ENCODE measurements around the gene ABCG1.

Gene ABCG1

GRCh38 chr21:42251654-42252324 lies 32.8 kb downstream of the ABCG1 start:
- Histone ChIP-seq H3K9ac (ENCODE audit: low read depth in 1 of 2, low read length in 2 of 2) (no peak overlapping the region), H3K4me1 (ENCODE audit: control insufficient read depth in 2 of 2, insufficient read depth in 2 of 2, low read length in 2 of 2) (peaks cover 9 to 11% of the 10 kb centered on the region in 2 donors), H3K36me3 (ENCODE audit: control insufficient read depth in 2 of 2, insufficient read depth in 2 of 2, low read length in 2 of 2) (no peaks in the 10 kb centered on the region), H3K27ac (ENCODE audit: low read depth in 2 of 2, low read length in 2 of 2) (no peak overlapping the region), H3K27me3 (ENCODE audit: control insufficient read depth in 2 of 2, insufficient read depth in 2 of 2, low read length in 2 of 2) (no peaks in the 10 kb centered on the region), H3K9me3 (ENCODE audit: control insufficient read depth in 2 of 2, low read length in 2 of 2) (no peaks in the 10 kb centered on the region), H3K4me3 (ENCODE audit: low read length in 2 of 2) (no peak overlapping the region)

DNA sequence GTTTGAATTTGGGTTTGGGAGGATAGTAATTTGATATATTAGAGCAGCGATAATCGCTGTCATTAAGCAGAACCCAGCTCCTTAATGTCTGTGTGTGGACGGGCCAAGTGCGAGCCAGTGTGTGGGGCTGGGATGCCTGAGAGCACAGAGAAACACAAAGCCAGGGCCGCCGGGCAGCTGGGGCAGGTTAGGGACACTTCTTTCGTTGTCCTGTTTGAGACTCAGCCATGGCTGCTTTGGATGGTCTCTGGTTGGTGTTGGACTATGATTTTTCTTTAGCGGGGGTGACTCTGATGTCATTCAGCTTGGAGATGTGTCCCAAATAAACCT lies 33.4 kb downstream of the ABCG1 start:
- H3K27me3 ChIP-seq (ENCODE audit: control insufficient read depth in 2 of 2, insufficient read depth in 2 of 2, low read length in 2 of 2): no peaks in the 10 kb centered on the region
- H3K9me3 ChIP-seq (ENCODE audit: control insufficient read depth in 2 of 2, low read length in 2 of 2): no peaks in the 10 kb centered on the region
- H3K4me1 ChIP-seq (ENCODE audit: control insufficient read depth in 2 of 2, insufficient read depth in 2 of 2, low read length in 2 of 2): peaks cover 9 to 11% of the 10 kb centered on the region in 2 donors
- H3K9ac ChIP-seq (ENCODE audit: low read depth in 1 of 2, low read length in 2 of 2): no peak overlapping the region
- H3K27ac ChIP-seq (ENCODE audit: low read depth in 2 of 2, low read length in 2 of 2): no peak overlapping the region
- no peak overlapping the region for H3K4me3 ChIP-seq (ENCODE audit: low read length in 2 of 2)
- H3K36me3 ChIP-seq (ENCODE audit: control insufficient read depth in 2 of 2, insufficient read depth in 2 of 2, low read length in 2 of 2): no peaks in the 10 kb centered on the region

GRCh38 chr21:42252778-42253340 lies 33.9 kb downstream of the ABCG1 start:
- Histone ChIP-seq H3K27ac (ENCODE audit: low read depth in 2 of 2, low read length in 2 of 2) (no peak overlapping the region), H3K4me3 (ENCODE audit: low read length in 2 of 2) (no peak overlapping the region), H3K4me1 (ENCODE audit: control insufficient read depth in 2 of 2, insufficient read depth in 2 of 2, low read length in 2 of 2) (peaks cover 9 to 11% of the 10 kb centered on the region in 2 donors), H3K9me3 (ENCODE audit: control insufficient read depth in 2 of 2, low read length in 2 of 2) (no peaks in the 10 kb centered on the region), H3K9ac (ENCODE audit: low read depth in 1 of 2, low read length in 2 of 2) (no peak overlapping the region), H3K36me3 (ENCODE audit: control insufficient read depth in 2 of 2, insufficient read depth in 2 of 2, low read length in 2 of 2) (no peaks in the 10 kb centered on the region), H3K27me3 (ENCODE audit: control insufficient read depth in 2 of 2, insufficient read depth in 2 of 2, low read length in 2 of 2) (no peaks in the 10 kb centered on the region)

DNA sequence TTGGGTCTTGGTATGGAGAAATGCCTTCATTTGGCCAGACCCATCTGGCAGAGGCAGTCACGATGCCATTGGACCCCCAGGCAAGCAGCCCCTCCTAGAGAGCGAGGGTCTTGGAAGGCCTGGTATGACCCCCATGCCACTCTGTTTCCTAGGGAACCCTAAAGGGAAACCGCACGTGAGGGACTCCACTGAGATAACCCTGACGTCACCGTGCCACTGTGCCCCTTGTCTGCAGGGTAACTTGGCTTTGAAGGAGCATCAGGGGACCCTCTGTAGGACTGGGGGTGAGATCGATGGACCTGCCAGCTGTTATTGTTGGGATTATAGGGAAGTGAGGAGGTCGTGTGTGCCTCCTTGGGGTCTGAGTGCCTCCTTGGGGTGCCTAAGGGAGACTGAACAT lies 34.5 kb downstream of the ABCG1 start:
- H3K4me3 ChIP-seq (ENCODE audit: low read length in 2 of 2): no peak overlapping the region
- H3K27ac ChIP-seq (ENCODE audit: low read depth in 2 of 2, low read length in 2 of 2): no peak overlapping the region
- H3K9ac ChIP-seq (ENCODE audit: low read depth in 1 of 2, low read length in 2 of 2): no peak overlapping the region
- H3K4me1 ChIP-seq (ENCODE audit: control insufficient read depth in 2 of 2, insufficient read depth in 2 of 2, low read length in 2 of 2): peaks cover 9 to 11% of the 10 kb centered on the region in 2 donors
- no peaks in the 10 kb centered on the region for H3K36me3 ChIP-seq (ENCODE audit: control insufficient read depth in 2 of 2, insufficient read depth in 2 of 2, low read length in 2 of 2)
- H3K27me3 ChIP-seq (ENCODE audit: control insufficient read depth in 2 of 2, insufficient read depth in 2 of 2, low read length in 2 of 2): no peaks in the 10 kb centered on the region
- H3K9me3 ChIP-seq (ENCODE audit: control insufficient read depth in 2 of 2, low read length in 2 of 2): no peaks in the 10 kb centered on the region

- Histone ChIP-seq H3K36me3 (ENCODE audit: control insufficient read depth in 2 of 2, insufficient read depth in 2 of 2, low read length in 2 of 2) (no peaks in the 10 kb centered on the region), H3K9ac (ENCODE audit: low read depth in 1 of 2, low read length in 2 of 2) (no peak overlapping the region), H3K4me1 (ENCODE audit: control insufficient read depth in 2 of 2, insufficient read depth in 2 of 2, low read length in 2 of 2) (peaks cover 9 to 11% of the 10 kb centered on the region in 2 donors), H3K4me3 (ENCODE audit: low read length in 2 of 2) (no peak overlapping the region), H3K27me3 (ENCODE audit: control insufficient read depth in 2 of 2, insufficient read depth in 2 of 2, low read length in 2 of 2) (no peaks in the 10 kb centered on the region), H3K27ac (ENCODE audit: low read depth in 2 of 2, low read length in 2 of 2) (no peak overlapping the region), H3K9me3 (ENCODE audit: control insufficient read depth in 2 of 2, low read length in 2 of 2) (no peaks in the 10 kb centered on the region)
These were observed 35.1 kb downstream of the ABCG1 start for GRCh38 chr21:42254083-42254482.

- peaks cover 9 to 11% of the 10 kb centered on the region in 2 donors for H3K4me1 ChIP-seq (ENCODE audit: control insufficient read depth in 2 of 2, insufficient read depth in 2 of 2, low read length in 2 of 2)
- no peaks in the 10 kb centered on the region for H3K27me3 ChIP-seq (ENCODE audit: control insufficient read depth in 2 of 2, insufficient read depth in 2 of 2, low read length in 2 of 2)
- H3K36me3 ChIP-seq (ENCODE audit: control insufficient read depth in 2 of 2, insufficient read depth in 2 of 2, low read length in 2 of 2): no peaks in the 10 kb centered on the region
- H3K9ac ChIP-seq (ENCODE audit: low read depth in 1 of 2, low read length in 2 of 2): no peak overlapping the region
- no peak overlapping the region for H3K27ac ChIP-seq (ENCODE audit: low read depth in 2 of 2, low read length in 2 of 2)
- H3K4me3 ChIP-seq (ENCODE audit: low read length in 2 of 2): no peak overlapping the region
- H3K9me3 ChIP-seq (ENCODE audit: control insufficient read depth in 2 of 2, low read length in 2 of 2): no peaks in the 10 kb centered on the region
These were observed 36.0 kb downstream of the ABCG1 start for GRCh38 chr21:42254651-42255601.

GRCh38 chr21:42255825-42256224 lies 36.9 kb downstream of the ABCG1 start:
- Histone ChIP-seq H3K36me3 (ENCODE audit: control insufficient read depth in 2 of 2, insufficient read depth in 2 of 2, low read length in 2 of 2) (no peaks in the 10 kb centered on the region), H3K27ac (ENCODE audit: low read depth in 2 of 2, low read length in 2 of 2) (no peak overlapping the region), H3K27me3 (ENCODE audit: control insufficient read depth in 2 of 2, insufficient read depth in 2 of 2, low read length in 2 of 2) (no peaks in the 10 kb centered on the region), H3K9ac (ENCODE audit: low read depth in 1 of 2, low read length in 2 of 2) (no peak overlapping the region), H3K4me1 (ENCODE audit: control insufficient read depth in 2 of 2, insufficient read depth in 2 of 2, low read length in 2 of 2) (peaks cover 9 to 11% of the 10 kb centered on the region in 2 donors), H3K9me3 (ENCODE audit: control insufficient read depth in 2 of 2, low read length in 2 of 2) (no peaks in the 10 kb centered on the region), H3K4me3 (ENCODE audit: low read length in 2 of 2) (no peak overlapping the region)

DNA sequence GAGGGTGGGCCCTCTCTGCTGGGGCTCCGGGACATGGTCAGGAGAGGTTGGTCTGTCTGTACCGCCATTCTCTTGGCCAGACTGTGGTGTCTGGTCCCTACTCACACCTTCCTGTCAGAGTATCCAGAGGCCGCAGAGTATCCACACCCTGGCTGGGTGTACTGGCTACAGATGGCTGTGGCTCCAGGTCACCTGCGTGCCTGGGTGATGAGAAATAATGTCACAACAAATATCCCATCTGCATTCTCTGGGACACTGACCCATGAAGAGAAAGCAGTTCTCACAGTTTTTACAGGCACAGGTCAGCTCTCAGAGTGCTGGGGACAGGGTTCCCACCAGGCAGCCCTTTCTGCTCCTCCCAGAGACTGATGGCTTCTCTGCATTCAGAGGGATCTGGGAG lies 37.4 kb downstream of the ABCG1 start:
- H3K36me3 ChIP-seq (ENCODE audit: control insufficient read depth in 2 of 2, insufficient read depth in 2 of 2, low read length in 2 of 2): no peaks in the 10 kb centered on the region
- no peak overlapping the region for H3K27ac ChIP-seq (ENCODE audit: low read depth in 2 of 2, low read length in 2 of 2)
- no peak overlapping the region for H3K4me3 ChIP-seq (ENCODE audit: low read length in 2 of 2)
- H3K4me1 ChIP-seq (ENCODE audit: control insufficient read depth in 2 of 2, insufficient read depth in 2 of 2, low read length in 2 of 2): peaks cover 9 to 11% of the 10 kb centered on the region in 2 donors
- no peaks in the 10 kb centered on the region for H3K9me3 ChIP-seq (ENCODE audit: control insufficient read depth in 2 of 2, low read length in 2 of 2)
- H3K27me3 ChIP-seq (ENCODE audit: control insufficient read depth in 2 of 2, insufficient read depth in 2 of 2, low read length in 2 of 2): no peaks in the 10 kb centered on the region
- H3K9ac ChIP-seq (ENCODE audit: low read depth in 1 of 2, low read length in 2 of 2): no peak overlapping the region

DNA sequence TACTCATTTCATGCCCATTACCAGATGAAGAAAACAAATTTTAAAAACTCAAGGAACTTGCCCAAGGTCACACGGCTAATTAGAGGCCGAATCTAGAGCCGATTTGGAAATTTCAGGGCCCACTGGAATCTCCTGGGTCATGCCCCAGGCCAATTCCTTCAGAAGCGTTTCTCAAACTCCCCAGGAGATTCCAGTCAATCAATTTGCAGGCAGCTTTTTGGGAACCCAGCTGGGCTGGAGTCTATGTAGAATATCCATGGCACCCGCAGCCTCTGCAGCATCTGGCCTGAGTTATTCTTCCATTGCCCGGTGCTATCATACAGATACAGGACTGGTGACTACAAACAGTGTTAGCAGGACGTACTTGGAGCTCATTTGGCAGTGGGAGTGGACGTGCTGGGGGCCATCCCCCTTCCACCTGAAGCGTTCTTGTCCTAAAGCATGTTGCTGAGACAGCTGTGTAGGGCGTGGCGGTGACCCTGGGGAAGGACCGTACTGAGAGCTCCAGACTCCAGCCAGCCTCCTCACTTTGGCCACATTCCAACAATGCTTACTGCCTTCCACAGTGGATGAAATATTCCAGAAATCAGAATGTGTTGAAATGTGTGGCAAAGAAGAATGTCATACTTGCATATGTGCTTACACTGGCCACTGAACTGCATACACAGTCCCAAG lies 38.3 kb downstream of the ABCG1 start:
- H3K27ac ChIP-seq (ENCODE audit: low read depth in 2 of 2, low read length in 2 of 2): no peak overlapping the region
- H3K9me3 ChIP-seq (ENCODE audit: control insufficient read depth in 2 of 2, low read length in 2 of 2): no peaks in the 10 kb centered on the region
- no peak overlapping the region for H3K4me3 ChIP-seq (ENCODE audit: low read length in 2 of 2)
- no peak overlapping the region for H3K9ac ChIP-seq (ENCODE audit: low read depth in 1 of 2, low read length in 2 of 2)
- H3K27me3 ChIP-seq (ENCODE audit: control insufficient read depth in 2 of 2, insufficient read depth in 2 of 2, low read length in 2 of 2): no peaks in the 10 kb centered on the region
- H3K36me3 ChIP-seq (ENCODE audit: control insufficient read depth in 2 of 2, insufficient read depth in 2 of 2, low read length in 2 of 2): no peaks in the 10 kb centered on the region
- peaks cover 8 to 9% of the 10 kb centered on the region in 2 donors for H3K4me1 ChIP-seq (ENCODE audit: control insufficient read depth in 2 of 2, insufficient read depth in 2 of 2, low read length in 2 of 2)
